Neutrophil (primary cell): ENCODE results near the gene ADCY9.

Experiments
- H3K27ac ChIP-seq: fragments of 200-600 bp; sonication (generic); 2 replicates; pipeline ENCODE4 v1.5.1; 2016; ENCODE audit warnings: mild to moderate bottlenecking, moderate library complexity
- H3K27me3 ChIP-seq: fragments of 200-600 bp; sonication (generic); 2 replicates; pipeline ENCODE4 v1.6.0; 2016; ENCODE audit warnings: mild to moderate bottlenecking
- H3K36me3 ChIP-seq: fragments of 200-600 bp; sonication (generic); 2 replicates; pipeline ENCODE4 v1.5.1; 2017
- H3K4me1 ChIP-seq, 2 experiments: fragments of 200-600 bp in 1 of 2; sonication (generic) in 1 of 2; 1 replicate in 1 of 2; 2 replicates in 1 of 2; pipeline versions ENCODE4 v1.5.1 to v1.6.1; 2013 to 2016; ENCODE audit warnings: low read depth in 1 of 2, low read length in 1 of 2, mild to moderate bottlenecking in 1 of 2, moderate library complexity in 1 of 2; ENCODE audit not compliant: control insufficient read depth in 1 of 2, insufficient read depth in 1 of 2
- H3K4me3 ChIP-seq, 2 experiments: fragments of 200-600 bp in 1 of 2; sonication (generic) in 1 of 2; 1 replicate in 1 of 2; 2 replicates in 1 of 2; pipeline ENCODE4 v1.5.1; 2013 to 2016; ENCODE audit warnings: low read depth in 1 of 2, low read length in 1 of 2, mild to moderate bottlenecking in 1 of 2, moderate library complexity in 1 of 2
- H3K9me3 ChIP-seq: fragments of 200-600 bp; sonication (generic); 2 replicates; pipeline ENCODE4 v1.5.1; 2016
- TF ChIP-seq, protein P1 (sequence below): fragments of 200-600 bp; sonication (generic); IDR thresholded peaks from 2 replicates; pipeline ENCODE4 v1.5.1; 2016; ENCODE audit warnings: antibody characterized with exemption

Gene ADCY9

DNA sequence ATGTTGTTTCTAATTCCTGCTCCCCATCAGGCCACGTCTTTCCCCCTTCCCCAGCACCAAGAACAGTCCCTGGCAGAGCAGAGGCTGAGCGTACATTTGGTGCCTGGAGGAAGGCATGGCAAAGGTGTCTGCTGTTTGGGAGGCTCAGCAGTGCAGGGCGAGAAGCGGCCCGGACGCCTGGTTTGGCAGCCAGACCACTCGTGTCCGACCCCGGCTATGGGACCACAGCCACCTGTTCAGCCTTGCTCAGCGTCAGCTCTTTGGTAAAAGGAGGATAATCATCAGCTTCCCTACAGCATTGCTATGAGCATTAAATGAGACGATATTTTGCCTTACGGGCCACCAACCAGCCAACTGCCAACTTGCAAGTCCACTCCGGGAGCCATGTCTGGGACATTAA, 129.0 kb downstream of the ADCY9 start:
- TF ChIP-seq, protein P1, sequence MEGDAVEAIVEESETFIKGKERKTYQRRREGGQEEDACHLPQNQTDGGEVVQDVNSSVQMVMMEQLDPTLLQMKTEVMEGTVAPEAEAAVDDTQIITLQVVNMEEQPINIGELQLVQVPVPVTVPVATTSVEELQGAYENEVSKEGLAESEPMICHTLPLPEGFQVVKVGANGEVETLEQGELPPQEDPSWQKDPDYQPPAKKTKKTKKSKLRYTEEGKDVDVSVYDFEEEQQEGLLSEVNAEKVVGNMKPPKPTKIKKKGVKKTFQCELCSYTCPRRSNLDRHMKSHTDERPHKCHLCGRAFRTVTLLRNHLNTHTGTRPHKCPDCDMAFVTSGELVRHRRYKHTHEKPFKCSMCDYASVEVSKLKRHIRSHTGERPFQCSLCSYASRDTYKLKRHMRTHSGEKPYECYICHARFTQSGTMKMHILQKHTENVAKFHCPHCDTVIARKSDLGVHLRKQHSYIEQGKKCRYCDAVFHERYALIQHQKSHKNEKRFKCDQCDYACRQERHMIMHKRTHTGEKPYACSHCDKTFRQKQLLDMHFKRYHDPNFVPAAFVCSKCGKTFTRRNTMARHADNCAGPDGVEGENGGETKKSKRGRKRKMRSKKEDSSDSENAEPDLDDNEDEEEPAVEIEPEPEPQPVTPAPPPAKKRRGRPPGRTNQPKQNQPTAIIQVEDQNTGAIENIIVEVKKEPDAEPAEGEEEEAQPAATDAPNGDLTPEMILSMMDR = no peak
- Histone ChIP-seq H3K4me3 (no peak overlapping the region), H3K36me3 (no peaks in the 10 kb centered on the region), H3K27ac (no peak overlapping the region), H3K27me3 (peaks cover 9% of the 10 kb centered on the region), H3K4me1 (no peaks in the 10 kb centered on the region), H3K9me3 (no peaks in the 10 kb centered on the region)

DNA sequence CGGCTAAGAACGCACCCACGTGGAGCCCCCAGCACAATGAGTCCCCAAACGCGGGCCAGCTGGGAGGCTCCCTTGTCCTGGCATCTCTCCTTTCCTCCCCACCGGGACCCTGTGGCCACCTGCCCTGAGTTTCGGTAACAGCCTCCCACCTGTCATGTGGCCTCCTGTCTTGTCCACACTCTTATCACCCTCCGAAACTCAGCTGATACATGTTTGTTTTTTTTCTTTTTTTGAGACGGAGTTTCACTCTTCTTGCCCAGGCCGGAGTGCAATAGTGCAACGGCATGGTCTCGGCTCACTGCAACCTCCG, 130.1 kb downstream of the ADCY9 start:
- Histone ChIP-seq H3K27ac (no peak overlapping the region), H3K4me1 (no peaks in the 10 kb centered on the region), H3K9me3 (no peaks in the 10 kb centered on the region), H3K27me3 (peaks cover 6% of the 10 kb centered on the region), H3K4me3 (no peak overlapping the region), H3K36me3 (no peaks in the 10 kb centered on the region)
- TF ChIP-seq, protein P1 = no peak

DNA sequence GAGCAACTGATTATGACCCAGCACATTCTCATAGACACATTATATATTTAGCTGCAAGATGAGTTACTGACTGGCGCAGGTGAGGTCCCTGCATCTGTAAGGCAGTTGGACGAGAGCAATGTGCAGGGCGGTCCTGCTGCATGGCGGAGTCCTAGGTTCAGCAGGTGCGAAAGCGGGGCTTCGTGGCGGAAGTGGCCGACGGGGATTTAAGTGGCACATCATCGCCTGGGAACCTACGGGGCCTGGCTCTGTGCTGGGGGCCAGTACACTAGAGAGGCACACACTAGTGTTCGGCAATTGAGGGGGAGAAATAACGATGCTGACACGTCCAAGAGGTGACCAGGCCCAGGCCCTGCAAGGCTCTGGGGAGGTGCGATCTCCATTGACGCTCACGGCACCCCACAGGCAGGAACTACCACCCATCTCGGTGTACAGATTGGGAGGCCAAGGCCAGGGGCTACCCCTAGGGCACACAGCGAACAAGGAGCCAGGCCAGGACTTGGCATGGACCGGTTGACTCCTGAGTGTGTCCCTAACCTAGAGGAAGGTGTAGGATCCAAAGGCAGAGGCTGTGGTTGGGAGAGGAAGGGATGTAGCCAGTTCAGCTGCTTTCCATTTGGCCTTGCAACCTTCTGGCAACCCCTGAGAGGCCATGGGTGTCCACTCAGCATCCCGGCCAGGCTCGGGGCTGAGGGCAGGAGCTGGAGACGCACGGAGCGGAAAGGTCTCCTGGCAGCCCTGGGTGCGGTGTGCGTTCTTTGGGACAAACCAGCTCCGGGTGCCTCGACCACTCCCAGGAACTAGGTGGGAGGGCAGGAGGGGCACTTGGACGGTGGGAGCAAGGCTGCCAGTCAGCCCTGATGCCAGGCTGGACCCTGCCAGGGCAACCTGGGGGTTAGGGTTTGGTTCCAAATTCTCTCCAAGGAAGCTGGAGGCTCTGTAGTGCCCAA, 131.9 kb downstream of the ADCY9 start:
- H3K4me3 ChIP-seq = no peak overlapping the region
- H3K27me3 ChIP-seq = peaks cover 6% of the 10 kb centered on the region
- H3K9me3 ChIP-seq = no peaks in the 10 kb centered on the region
- H3K4me1 ChIP-seq = no peaks in the 10 kb centered on the region
- H3K36me3 ChIP-seq = no peaks in the 10 kb centered on the region
- TF ChIP-seq, protein P1 = no peak
- no peak overlapping the region for H3K27ac ChIP-seq

DNA sequence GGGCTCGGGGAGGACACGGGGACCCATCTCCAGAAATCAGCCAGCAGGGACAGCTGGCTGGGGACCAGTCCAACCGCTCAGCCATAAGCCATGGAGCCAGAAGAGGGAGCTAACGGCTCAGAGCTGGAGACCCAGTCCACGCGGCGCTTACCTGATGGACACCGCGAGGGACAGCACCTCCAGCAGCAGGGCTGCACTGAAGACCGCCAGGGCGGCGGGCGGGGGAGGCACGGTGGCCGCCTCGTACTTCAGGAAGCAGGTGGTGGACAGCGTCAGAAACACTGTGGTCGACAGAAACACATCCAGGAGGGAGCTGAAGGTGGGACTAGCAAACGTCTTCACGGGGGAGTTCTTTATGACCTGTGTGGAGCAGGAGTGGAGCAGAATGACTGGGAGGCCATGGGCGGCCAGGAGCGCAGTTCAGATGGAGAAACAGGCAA, 133.1 kb downstream of the ADCY9 start:
- no peak overlapping the region for H3K4me3 ChIP-seq

DNA sequence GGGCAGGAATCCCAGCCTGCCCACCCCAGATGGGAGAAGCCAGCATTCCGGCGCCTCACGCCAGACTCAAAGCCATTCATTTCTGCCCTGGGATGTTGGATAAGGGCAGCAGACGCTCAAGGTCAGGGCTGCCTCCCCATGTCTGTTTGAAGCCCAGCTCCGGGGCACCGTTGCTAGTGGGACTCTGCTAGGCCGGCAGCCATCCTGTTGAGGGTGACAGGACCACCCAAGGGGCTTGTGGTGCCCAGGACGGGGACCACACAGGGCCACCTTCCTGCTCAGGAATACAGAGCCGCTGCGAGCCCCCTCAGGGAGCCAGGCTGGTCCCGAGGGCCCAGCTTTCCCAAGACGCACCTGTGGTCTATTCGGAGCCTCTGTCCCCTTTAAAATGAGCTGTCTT, 134.0 kb downstream of the ADCY9 start:
- H3K9me3 ChIP-seq = no peaks in the 10 kb centered on the region
- no peaks in the 10 kb centered on the region for H3K4me1 ChIP-seq
- TF ChIP-seq, protein P1 = no peak
- no peak overlapping the region for H3K4me3 ChIP-seq
- no peak overlapping the region for H3K27ac ChIP-seq
- no peaks in the 10 kb centered on the region for H3K36me3 ChIP-seq
- peaks cover 6% of the 10 kb centered on the region for H3K27me3 ChIP-seq

More for the DNA sequence above, 133.1 kb downstream of the ADCY9 start:
- H3K27me3 ChIP-seq = peaks cover 6% of the 10 kb centered on the region
- no peak overlapping the region for H3K27ac ChIP-seq
- no peaks in the 10 kb centered on the region for H3K9me3 ChIP-seq
- TF ChIP-seq, protein P1 = no peak
- H3K36me3 ChIP-seq = no peaks in the 10 kb centered on the region
- H3K4me1 ChIP-seq = no peaks in the 10 kb centered on the region
